HG02840 (cell line): ENCODE measurements around the gene MTRFR.
"Not testable (repeated sequence)": the region's sequence is repeated elsewhere in the genome, so short reads cannot be mapped to it uniquely, and the experiment has no call there.

Source experiments
- ATAC-seq: cut with Tn5 transposase; IDR thresholded peaks from one replicate; pipeline ENCODE4 v1.9.1; 2021; ENCODE audit warnings: mild to moderate bottlenecking, moderate library complexity, moderate number of reproducible peaks; ENCODE audit not compliant: unreplicated experiment, low FRiP score

The MTRFR gene

GRCh38 chr12:123232807-123233504 is at the start of gene MTRFR, which contains the start of gene MPHOSPH9:
MTRFR (plus strand) TSS chr12:123233436; CDS start chr12:123253675, 20,239 bp downstream.
MPHOSPH9 (minus strand) TSS chr12:123233141; CDS start chr12:123230364, 2,777 bp downstream.
- peak; percentile 88 for ATAC-seq

DNA sequence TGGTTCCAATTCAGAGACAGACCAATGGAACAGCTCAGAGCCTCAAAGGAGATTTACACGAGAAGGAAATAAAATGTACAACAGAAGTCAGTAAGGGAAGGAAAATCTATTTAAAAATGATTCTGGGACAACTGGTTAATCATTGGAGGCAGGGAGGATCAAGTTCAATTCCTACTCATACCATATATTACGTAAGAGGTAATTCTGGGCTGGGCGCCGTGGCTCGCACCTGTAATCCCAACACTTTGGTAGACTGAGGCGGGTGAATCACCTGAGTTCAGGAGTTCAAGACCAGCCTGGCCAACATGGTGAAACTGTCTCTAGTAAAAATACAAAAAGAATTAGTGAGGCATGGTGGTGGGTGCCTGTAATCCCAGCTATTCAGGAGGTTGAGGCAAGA is 45.6 kb upstream of the MTRFR start:
- ATAC-seq, result no peak

- no peak for ATAC-seq
Measured at GRCh38 chr12:123199936-123200335, 33.3 kb upstream of the MTRFR start.

- ATAC-seq, result no peak
Measured at GRCh38 chr12:123200414-123200813, 32.8 kb upstream of the MTRFR start.

DNA sequence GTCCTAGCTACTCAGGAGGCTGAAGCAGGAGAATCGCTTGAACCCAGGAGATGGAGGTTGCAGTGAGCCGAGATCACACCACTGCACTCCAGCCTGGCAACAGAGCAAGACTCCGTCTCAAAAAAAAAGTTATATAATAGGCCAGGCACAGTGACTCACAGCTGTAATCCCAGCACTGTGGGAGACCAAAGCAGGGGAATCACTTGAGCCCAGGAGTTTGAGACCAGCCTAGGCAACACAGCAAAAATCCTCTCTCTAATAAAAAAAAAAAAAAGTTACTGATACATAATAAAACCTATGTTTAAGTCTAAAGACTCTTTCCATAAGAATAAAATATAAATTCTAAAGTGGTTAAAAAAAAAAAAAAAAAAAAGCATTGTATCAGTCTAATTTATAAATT is 26.4 kb upstream of the MTRFR start:
- not testable (repeated sequence) for ATAC-seq

- ATAC-seq, result not testable (repeated sequence)
Measured at GRCh38 chr12:123207815-123208214, 25.4 kb upstream of the MTRFR start.

DNA sequence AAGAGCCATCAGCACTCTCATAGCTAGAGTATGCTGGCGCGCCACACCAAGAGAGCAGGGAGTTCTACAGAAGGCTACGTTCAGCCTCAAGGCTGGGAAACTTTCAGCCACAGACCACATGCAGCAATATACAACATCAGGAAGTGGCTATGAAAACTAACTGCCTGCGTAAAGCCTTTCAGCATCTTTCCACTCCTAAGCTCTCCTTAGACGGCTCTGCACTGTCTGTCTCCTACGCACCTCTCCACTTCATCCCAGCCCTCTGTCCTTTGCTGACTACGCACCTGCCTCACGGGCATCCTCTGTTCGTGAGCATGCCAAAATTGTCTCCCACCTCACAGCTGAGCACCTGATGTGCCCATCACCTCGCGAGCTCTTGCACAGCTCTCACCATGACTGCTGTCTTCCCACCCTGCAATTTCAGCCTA is 10.0 kb upstream of the MTRFR start:
- no peak for ATAC-seq

DNA sequence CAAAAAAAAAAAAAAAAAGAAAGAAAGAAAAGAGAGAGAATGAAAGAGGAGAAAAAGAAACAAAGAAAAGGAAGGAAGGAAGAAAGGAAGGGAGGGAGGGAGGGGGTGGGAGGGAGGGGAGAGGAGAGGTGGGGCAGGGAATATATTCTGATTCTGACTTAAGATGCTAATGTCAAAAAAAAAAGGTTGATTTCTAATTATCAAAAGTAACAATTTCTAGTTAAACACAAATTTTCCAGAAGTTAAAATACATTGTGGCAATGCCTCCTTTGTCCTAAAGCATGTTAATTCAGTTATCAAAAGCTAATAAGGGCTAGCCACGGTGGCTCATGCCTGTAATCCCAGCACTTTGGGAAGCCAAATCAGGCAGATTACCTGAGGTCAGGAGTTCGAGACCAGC is 7.8 kb upstream of the MTRFR start:
- ATAC-seq, result no peak

DNA sequence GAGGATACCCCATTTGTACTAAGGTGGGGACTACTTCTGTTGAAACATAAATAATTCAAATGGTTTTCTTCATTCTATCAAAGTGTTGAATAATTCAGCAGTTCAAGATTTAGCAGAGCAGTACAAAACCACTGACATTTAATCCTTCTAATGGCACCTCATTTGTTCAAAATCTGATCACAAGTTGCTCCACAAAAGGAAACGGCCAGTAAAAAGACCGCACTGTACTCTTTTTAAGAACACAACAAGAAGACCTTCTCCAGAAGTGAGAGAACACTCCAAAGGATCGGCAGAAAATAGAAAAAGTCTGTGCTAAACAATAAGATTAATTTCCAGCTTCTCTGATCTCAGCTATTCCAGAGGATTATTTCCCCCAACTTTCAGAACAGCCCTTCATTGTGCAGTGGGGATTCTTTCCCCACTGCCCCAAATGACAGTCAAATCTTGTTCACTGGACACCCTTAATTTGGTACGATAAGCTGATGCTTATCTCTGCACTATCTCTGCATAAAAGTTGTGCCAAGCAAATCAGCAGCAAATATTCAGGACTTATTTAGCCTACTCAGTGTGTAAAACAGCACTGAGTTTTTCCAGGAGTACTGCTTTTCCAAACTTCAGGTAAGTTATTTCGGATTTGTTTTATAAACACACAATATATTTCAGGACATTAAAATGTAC is 5.5 kb upstream of the MTRFR start:
- no peak for ATAC-seq

- no peak for ATAC-seq
Measured at GRCh38 chr12:123229051-123229450, 4.2 kb upstream of the MTRFR start.

DNA sequence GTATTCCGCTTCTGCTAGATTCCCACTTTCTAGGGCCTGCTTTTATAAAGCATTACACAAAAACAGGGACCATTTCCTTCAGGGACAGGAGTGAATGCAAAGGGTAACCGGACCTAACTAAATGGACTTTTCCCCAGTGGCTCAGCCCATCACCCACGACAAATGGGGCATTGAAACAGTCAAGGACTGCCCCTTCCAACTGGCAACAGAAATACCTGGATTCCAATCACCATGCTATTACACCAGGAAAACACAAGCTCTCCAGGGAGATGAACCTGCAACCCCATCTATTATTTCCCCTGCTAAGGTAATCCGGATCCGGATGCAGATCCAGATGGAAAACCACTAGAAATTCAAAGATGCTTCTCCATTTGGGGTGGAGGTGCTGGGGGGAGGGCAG is 1.3 kb upstream of the MTRFR start:
- no peak for ATAC-seq

DNA sequence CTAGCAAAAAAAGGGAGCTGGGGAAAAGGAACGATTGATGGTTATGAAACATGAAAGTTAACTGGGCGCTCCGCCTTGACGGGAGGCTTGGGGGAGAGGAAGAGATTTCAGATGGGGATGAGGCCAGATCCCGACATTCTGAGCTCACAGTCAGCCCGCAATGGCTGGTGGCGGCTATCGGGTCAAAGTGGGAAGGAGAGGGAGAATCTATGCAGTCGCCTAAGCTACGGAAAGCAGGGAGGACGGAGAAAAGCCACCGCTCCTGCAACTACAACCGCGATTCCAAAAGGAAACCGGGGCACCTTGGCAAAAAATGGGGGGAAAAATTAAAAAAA is 797 bp upstream of the MTRFR start:
- ATAC-seq, result no peak

GRCh38 chr12:123233505-123234308 is 471 bp downstream of the MTRFR start:
- peak; percentile 15 for ATAC-seq

GRCh38 chr12:123237646-123238329 is 4.6 kb downstream of the MTRFR start:
- ATAC-seq, result no peak

DNA sequence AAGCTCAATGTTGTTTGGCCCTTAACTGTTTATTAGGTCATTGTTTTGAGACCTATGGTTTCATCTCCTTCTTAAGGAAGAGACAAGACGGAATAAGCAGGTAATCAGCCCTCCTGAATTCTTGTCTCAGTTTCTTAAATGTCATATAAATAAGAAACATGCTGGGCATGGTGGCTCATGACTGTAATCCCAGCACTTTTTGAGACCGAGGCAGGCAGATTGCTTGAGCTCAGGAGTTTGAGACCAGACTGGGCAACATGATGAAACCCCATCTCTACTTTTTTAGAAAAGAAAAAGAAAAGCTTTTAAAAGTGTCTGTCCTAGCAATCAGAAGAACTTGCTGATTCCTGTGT is 5.1 kb downstream of the MTRFR start:
- no peak for ATAC-seq

DNA sequence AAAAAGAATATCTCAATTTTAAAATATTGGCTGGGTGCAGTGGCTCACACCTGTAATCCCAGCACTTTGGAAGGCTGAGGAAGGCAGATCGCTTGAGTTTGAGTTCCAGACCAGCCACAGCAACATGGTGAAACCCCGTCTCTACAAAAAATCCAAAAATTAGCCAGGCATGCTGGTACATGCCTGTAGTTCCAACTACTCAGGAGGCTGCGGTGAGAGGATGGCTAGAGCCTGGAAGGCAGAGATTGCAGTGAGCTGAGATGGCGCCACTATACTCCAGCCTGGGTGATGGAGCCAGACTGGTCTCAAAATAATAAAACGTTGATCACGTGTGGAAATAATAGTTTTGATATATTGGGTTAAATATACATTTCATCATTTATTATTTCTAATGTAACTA is 5.7 kb downstream of the MTRFR start:
- ATAC-seq, result no peak

DNA sequence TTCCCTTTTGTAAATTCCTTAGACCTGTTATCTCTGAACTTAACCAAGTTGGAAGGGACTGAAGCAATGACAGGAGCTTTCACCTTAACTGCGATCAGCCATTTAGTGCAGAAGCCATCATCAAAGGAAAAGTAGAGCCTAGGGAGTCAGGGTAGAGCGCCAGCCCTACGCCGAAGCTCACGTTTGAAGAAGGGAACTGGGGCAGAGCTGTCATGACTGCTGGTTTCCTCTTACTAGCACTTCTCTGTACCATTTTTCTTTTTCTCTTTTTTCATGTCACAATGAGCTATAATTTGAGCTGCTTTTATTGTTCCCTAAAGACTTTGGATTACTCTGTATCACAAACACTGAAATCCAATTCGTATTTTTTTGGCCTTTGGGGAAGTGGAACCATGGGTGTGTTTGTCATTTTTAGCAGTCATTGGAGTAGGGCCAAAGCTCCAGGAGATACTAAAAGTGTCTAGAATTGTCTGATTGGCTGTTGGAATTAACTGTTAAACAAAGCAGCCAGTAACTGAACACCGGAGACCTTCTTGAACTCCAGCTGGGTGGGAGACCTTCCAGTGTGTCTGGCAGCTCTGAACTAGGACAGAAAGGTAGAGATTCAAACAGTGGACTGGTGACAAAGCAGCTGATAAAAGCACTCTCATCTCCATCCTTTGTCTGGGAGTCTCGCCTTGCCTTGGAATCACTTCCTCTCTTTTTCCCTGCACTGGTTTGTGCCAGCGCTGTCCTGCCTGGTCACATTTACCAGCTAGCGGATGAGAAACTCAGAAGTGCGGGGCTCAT is 9.1 kb downstream of the MTRFR start:
- no peak for ATAC-seq

- ATAC-seq, result no peak
Measured at GRCh38 chr12:123243671-123244262, 10.5 kb downstream of the MTRFR start.

- no peak for ATAC-seq
Measured at GRCh38 chr12:123245678-123246077, 12.4 kb downstream of the MTRFR start.

GRCh38 chr12:123248129-123248528 is 14.9 kb downstream of the MTRFR start:
- not testable (repeated sequence) for ATAC-seq
